Left hindlimb (tissue), 1 donor: ENCODE data around the gene SPON1.

Experiments used
- DNase-seq: peaks from one replicate; pipeline ENCODE4 v3.0.0-alpha.2; 2018

The SPON1 gene

GRCh38 chr11:13944911-13945425 lies 17.6 kb upstream of the SPON1 start:
- DNase-seq = no peak

GRCh38 chr11:13947379-13947778 lies 15.1 kb upstream of the SPON1 start:
- no peak for DNase-seq

- no peak for DNase-seq
These were observed 12.6 kb upstream of the SPON1 start for GRCh38 chr11:13949876-13950275.

GRCh38 chr11:13952221-13952620 lies 10.3 kb upstream of the SPON1 start:
- DNase-seq = no peak

- DNase-seq = no peak
These were observed 9.9 kb upstream of the SPON1 start for GRCh38 chr11:13952668-13953067.

- no peak for DNase-seq
These were observed 7.9 kb upstream of the SPON1 start for GRCh38 chr11:13954591-13954990.

- DNase-seq = peak; percentile 49
These were observed 6.5 kb upstream of the SPON1 start for GRCh38 chr11:13955971-13956421.

GRCh38 chr11:13956988-13957387 lies 5.5 kb upstream of the SPON1 start:
- DNase-seq = no peak

GRCh38 chr11:13958641-13959400 lies 3.7 kb upstream of the SPON1 start:
- no peak for DNase-seq

- no peak for DNase-seq
These were observed 343 bp upstream of the SPON1 start for GRCh38 chr11:13962198-13962561.

GRCh38 chr11:13963169-13963948 lies 836 bp downstream of the SPON1 start:
- DNase-seq = peak; percentile 61

- DNase-seq = peak; percentile 44
These were observed 1.6 kb downstream of the SPON1 start for GRCh38 chr11:13963949-13964770.

- DNase-seq = no peak
These were observed 2.2 kb downstream of the SPON1 start for GRCh38 chr11:13964771-13965074.

GRCh38 chr11:13965337-13965736 lies 2.8 kb downstream of the SPON1 start:
- DNase-seq = no peak

GRCh38 chr11:13966013-13966412 lies 3.5 kb downstream of the SPON1 start:
- DNase-seq = no peak

- DNase-seq = no peak
These were observed 4.0 kb downstream of the SPON1 start for GRCh38 chr11:13966486-13966885.

- DNase-seq = peak; percentile 68
These were observed 8.5 kb downstream of the SPON1 start for GRCh38 chr11:13970986-13971385.

GRCh38 chr11:13972043-13972910 lies 9.8 kb downstream of the SPON1 start:
- DNase-seq = peak; percentile 68

GRCh38 chr11:13972944-13973343 lies 10.4 kb downstream of the SPON1 start:
- DNase-seq = no peak

- DNase-seq = no peak
These were observed 12.1 kb downstream of the SPON1 start for GRCh38 chr11:13974631-13975030.

GRCh38 chr11:13983081-13983751 lies 20.7 kb downstream of the SPON1 start:
- no peak for DNase-seq
